Measurements from ENCODE around the gene MSL1. TPM values are rescaled to one million over a fixed set of nuclear protein-coding genes. Genes with fewer than 3 reads are reported as not detected.

The MSL1 gene
- total and polyA plus RNA-seq, 9 of the 15 experiments (the other 6 are each of a cell fraction or from before 2014, with no cell fraction given) = 13.8 to 120 (median 61.9) TPM

GRCh38 chr17:40111221-40112128, 10.3 kb upstream of the MSL1 start (continued):
- TF ChIP-seq ZNF407 (IDR thresholded peaks at IDR 0.05; ENCODE audit: low read depth) = no peak
- TF ChIP-seq LARP7 (IDR thresholded peaks at IDR 0.05) = 0 out of 2 replicates have a peak, but pooled peaks have one; percentile 61
- no peak for TF ChIP-seq CREBBP (IDR thresholded peaks at IDR 0.05; ENCODE audit: low read depth, low read length)
- peak; percentile 100 for TF ChIP-seq ESRRA (IDR thresholded peaks at IDR 0.05; ENCODE audit: borderline replicate concordance, low read depth)
- no peak for TF ChIP-seq ZNF224 (CRISPR knock-in tag; IDR thresholded peaks at IDR 0.05)
- peak; percentile 77; the same call in 1 of the 2 replicates for TF ChIP-seq ZBTB2 (IDR thresholded peaks at IDR 0.05)
- TF ChIP-seq RBFOX2 (IDR thresholded peaks at IDR 0.05; ENCODE audit: low read depth, low read length) = no peak
- TF ChIP-seq HDAC3 (IDR thresholded peaks at IDR 0.05; ENCODE audit: borderline replicate concordance, partially characterized antibody) = peak; percentile 23
- TF ChIP-seq PTRF (tag; IDR thresholded peaks at IDR 0.05) = no peak
- TF ChIP-seq TSHZ1 (CRISPR knock-in tag; IDR thresholded peaks at IDR 0.05) = peak; percentile 49; the same call in 1 of the 2 replicates
- TF ChIP-seq ARID3A (IDR thresholded peaks at IDR 0.05; ENCODE audit: borderline replicate concordance, low read depth, low read length) = no peak
